Measurements from ENCODE around the gene ARHGAP9.
"Not testable (repeated sequence)": the region's sequence is repeated elsewhere in the genome, so short reads cannot be mapped to it uniquely, and the experiment has no call there.

Gene ARHGAP9

DNA sequence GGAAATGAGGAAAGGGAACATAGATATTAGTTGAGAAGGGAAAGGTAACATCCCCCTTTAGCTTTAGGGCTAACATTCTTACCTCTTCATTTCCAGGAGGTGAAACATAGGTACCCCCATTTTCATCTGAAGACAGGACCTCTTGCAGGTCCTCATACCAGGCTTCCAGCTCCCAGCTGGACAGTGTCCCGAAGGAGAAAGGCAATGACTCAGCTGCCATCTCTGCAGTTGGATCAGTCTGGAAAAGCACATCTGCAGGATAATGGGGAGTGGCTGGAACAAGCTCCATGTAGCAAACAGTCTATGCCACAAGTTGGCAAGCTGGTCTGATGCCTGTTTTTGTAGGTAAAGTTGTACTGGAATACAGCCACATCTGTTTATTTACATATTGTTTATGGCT is 37.5 kb upstream of the ARHGAP9 start:
- FAIRE-seq, result no peak

GRCh38 chr12:57516617-57517153 is 37.0 kb upstream of the ARHGAP9 start:
- no peak for FAIRE-seq

GRCh38 chr12:57515934-57516541 is 36.4 kb upstream of the ARHGAP9 start:
- no peak for FAIRE-seq

DNA sequence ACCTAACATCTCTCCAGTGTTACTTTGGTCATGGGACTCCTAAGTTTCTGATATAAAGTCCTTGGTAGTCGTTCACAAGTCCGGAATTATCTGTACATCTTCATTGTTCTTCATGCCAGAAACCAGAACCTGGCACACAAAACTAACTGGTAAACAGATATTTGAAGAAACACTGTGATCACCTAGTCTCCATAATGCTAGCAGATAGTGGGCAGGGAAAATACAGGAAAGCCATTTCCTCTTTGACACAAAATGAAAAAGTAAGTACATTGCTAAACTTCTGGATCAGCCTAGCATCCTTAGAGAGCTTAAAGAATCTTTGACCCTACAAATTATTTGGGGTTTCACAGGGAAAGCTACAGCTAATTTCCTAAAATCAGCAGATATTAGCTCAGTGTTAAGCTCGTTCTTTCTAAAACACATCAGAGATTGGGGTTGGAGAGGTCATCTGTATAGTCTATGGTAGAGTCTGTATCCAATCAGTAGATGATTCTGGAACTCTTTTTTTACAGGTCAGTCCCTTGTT is 35.8 kb upstream of the ARHGAP9 start:
- no peak for FAIRE-seq

DNA sequence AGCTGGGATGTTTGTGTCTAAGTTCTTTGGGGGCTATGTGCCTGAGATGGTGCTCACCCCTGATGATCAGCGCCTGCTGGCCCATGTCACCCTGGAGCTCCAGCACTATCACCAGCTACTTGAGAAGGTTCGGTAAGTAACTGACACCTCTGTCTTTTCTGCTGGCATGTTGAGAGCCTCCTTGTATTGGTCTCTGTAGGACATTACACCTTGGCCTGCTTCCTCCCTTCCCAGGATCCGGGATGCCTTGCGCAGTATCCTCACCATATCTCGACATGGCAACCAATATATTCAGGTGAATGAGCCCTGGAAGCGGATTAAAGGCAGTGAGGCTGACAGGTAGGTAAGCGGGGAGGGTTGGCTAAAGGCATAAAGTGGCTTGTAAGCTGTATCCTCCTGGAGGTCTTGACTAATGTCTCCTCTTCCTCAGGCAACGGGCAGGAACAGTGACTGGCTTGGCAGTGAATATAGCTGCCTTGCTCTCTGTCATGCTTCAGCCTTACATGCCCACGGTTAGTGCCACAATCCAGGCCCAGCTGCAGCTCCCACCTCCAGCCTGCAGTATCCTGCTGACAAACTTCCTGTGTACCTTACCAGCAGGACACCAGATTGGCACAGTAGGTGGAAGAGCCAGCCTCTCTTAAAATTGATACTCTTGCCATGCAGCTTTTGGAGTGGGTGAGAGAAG is 35.2 kb upstream of the ARHGAP9 start:
- no peak for FAIRE-seq

DNA sequence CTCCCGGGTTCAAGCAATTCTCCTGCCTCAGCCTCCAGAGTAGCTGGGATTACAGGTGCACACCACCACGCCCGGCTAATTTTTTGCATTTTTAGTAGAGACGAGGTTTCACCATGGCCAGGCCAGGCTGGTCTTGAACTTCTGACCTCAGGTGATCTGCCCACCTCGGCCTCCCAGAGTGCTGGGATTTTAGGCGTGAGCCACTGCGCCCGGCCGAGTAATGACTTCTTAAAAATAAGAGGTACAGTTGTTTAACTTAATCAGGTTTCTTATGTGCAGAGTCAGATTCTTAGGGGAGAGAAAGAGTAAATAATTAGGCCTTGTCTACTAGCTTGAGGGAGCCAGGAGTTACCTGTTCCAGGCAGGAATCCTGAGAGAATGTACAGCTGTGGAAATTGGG is 34.6 kb upstream of the ARHGAP9 start:
- not testable (repeated sequence) for FAIRE-seq

DNA sequence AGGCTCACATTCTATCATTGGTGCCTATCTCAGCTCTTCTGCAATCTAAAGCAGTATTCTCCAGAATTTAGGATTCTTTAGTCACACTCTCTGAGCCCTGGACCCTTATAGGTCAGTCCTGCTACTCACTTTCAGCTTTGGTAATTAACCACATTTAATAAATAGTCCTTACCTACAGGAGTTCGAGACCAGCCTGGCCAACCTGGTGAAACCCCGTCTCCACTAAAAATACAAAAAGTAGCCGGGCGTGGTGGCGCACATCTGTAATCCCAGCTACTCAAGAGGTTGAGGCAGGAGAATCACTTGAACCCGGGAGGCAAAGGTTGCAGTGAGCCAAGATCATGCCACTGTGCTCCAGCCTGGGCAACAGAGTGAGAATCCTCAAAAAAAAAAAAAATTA is 34.0 kb upstream of the ARHGAP9 start:
- FAIRE-seq, result not testable (repeated sequence)

- FAIRE-seq, result no peak
Observed at GRCh38 chr12:57513266-57513665, 33.6 kb upstream of the ARHGAP9 start.

DNA sequence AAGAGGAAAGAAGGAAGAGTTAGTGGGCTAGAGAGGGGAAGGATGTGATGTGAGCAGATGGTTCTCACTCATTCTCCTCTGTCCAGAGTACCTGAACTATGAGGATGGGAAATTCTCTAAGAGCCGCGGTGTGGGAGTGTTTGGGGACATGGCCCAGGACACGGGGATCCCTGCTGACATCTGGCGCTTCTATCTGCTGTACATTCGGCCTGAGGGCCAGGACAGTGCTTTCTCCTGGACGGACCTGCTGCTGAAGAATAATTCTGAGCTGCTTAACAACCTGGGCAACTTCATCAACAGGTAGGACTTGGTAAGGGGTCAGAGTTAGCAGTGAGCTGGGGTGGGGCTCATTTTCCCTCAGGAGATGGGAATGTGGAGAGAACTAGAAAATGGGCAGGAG is 33.0 kb upstream of the ARHGAP9 start:
- no peak for FAIRE-seq

- FAIRE-seq, result no peak
Observed at GRCh38 chr12:57511588-57512325, 32.1 kb upstream of the ARHGAP9 start.

DNA sequence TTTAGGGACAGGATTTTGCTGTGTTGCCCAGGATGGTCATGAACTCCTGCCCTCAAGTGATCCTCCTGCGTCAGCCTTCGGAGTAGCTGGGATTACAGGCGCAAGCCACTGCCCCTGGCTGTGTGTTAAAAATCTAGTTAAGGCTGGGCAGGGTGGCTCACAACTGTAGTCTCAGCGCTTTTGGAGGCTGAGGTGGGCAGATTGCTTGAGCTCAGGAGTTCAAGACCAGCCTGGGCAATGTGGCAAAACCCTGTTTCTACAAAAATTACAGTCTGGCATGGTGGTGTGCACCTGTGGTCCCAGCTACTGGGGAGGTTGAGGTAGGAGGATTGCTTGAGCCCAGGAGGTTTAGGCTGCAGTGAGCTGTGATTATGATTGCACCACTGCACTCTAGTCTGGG is 31.5 kb upstream of the ARHGAP9 start:
- FAIRE-seq, result no peak

- not testable (repeated sequence) for FAIRE-seq
Observed at GRCh38 chr12:57507796-57508195, 28.1 kb upstream of the ARHGAP9 start.

GRCh38 chr12:57506541-57506940 is 26.9 kb upstream of the ARHGAP9 start:
- not testable (repeated sequence) for FAIRE-seq

- not testable (repeated sequence) for FAIRE-seq
Observed at GRCh38 chr12:57502311-57502969, 22.8 kb upstream of the ARHGAP9 start.

DNA sequence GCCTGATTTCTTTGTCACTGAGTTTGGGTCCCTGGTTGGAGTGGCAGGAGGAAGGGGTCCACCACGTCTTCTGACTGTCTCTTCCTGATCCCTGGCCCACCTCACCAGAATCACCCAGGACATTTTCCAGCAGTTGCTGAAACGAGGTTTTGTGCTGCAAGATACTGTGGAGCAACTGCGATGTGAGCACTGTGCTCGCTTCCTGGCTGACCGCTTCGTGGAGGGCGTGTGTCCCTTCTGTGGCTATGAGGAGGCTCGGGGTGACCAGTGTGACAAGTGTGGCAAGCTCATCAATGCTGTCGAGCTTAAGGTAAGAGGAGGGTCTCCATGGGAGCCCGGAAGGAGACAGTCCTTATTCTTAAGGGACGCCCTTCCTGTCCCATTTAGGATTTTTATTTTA is 20.5 kb upstream of the ARHGAP9 start:
- FAIRE-seq, result no peak

DNA sequence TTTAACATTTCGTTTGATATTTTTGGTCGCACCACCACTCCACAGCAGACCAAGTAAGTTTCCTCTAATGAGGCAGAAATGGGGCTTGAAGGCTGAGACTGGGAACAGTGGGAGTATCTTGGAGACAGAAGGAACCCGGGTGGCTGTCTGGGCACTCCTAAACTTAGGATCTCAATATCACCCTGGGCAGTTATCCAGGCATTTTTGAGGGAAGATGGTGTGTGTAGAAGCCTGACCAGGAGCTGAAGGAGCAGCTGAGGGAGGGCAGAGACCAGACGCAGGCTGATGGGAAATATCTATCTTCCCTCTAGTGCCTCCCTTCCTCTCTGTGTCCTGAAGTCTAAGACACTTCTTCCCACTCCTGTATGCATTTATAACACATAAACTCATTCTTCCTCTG is 18.9 kb upstream of the ARHGAP9 start:
- FAIRE-seq, result no peak

DNA sequence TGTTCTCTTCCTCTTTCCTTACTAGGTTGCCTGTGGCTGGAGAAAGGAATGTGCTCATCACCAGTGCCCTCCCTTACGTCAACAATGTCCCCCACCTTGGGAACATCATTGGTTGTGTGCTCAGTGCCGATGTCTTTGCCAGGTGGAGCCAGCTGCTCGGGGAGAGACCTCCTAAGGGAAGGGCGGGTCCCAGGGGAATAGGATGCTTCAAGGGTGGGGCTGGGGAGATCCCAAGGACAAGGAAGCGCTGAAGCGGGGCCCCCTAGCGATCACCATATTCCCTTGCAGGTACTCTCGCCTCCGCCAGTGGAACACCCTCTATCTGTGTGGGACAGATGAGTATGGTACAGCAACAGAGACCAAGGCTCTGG is 18.5 kb upstream of the ARHGAP9 start:
- FAIRE-seq, result no peak

DNA sequence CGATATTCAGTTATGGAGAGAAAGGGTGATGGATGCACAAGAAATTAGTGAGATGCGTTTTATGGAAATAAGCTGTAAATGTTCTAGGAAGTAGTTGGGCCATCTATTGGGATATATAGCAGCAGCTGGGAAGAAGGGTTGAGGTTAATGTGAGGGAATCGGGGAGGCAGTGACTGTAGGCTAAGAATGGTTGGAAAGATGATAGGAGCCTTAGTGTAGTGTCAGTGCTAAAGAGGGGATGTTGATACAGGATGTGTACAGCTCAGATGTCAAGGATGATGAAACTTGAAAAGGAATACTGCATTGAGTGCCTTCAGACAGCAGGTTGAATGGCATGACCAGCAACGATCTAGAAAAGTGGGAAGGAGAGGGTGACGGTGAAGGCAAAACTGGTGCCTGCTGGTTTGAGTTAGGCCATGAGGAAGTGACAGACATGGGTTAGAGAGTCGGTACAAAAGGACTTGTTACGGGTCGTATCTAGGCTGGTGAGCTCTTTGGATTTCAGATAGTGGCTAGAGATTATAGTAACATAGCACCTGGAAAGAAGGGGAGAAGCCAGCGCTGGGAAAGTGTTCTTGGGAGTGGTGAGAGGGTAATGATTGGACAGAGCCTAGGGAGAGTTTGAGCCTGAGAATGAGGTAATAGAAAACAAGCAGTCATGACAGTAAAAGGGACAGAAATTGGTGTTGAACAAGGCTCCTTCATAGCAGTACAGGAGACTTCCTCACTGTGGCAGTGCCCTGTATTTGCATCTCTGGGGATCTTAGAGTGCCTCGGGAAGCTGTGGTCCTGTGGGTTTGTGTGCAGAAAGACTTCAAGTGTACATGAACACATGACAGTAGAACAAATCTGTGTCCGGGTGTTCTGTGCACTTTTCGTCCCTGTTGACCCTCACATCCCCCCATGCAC is 17.8 kb upstream of the ARHGAP9 start:
- FAIRE-seq, result no peak

GRCh38 chr12:57496822-57497221 is 17.2 kb upstream of the ARHGAP9 start:
- no peak for FAIRE-seq

- FAIRE-seq, result not testable (repeated sequence)
Observed at GRCh38 chr12:57495051-57495701, 15.5 kb upstream of the ARHGAP9 start.
